ENCODE data around the gene DOK6.

GRCh38 chr18:69599377-69599776 is 198.7 kb downstream of the DOK6 start:
- TF ChIP-seq CTCF (IDR thresholded peaks at IDR 0.05): no peak
- no peak for TF ChIP-seq EZH2 (IDR thresholded peaks at IDR 0.05)
- no peak for TF ChIP-seq EZH2phosphoT487 (IDR thresholded peaks at IDR 0.05)
